ENCODE results near the gene POMC.
"Not testable (repeated sequence)": the region's sequence is repeated elsewhere in the genome, so short reads cannot be mapped to it uniquely, and the experiment has no call there.

POMC gene

DNA sequence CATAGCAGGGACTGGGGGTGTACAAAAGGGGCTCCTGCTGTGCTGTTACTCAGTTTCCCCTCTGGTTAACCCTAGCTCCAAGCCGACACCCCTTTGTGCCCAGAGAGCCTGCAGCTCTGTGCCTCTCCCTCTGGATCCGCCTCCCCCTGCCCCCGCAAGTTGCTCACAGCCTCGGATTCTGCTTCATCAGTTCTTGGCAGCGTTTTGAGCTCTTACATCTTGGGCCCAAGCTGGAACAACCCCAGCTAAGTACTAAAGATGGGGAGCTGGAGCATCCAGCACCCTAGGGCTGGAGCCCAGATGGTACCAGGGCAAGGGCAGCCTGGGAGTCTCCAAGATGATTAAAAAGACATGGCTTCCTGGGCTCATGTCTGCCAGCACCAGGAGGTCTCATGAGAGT, 40.7 kb downstream of the POMC start:
- TF ChIP-seq, protein P1, sequence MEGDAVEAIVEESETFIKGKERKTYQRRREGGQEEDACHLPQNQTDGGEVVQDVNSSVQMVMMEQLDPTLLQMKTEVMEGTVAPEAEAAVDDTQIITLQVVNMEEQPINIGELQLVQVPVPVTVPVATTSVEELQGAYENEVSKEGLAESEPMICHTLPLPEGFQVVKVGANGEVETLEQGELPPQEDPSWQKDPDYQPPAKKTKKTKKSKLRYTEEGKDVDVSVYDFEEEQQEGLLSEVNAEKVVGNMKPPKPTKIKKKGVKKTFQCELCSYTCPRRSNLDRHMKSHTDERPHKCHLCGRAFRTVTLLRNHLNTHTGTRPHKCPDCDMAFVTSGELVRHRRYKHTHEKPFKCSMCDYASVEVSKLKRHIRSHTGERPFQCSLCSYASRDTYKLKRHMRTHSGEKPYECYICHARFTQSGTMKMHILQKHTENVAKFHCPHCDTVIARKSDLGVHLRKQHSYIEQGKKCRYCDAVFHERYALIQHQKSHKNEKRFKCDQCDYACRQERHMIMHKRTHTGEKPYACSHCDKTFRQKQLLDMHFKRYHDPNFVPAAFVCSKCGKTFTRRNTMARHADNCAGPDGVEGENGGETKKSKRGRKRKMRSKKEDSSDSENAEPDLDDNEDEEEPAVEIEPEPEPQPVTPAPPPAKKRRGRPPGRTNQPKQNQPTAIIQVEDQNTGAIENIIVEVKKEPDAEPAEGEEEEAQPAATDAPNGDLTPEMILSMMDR (conservative IDR thresholded peaks at IDR 0.05; ENCODE audit: low read depth, low read length), result no peak
- DNase-seq (ENCODE audit: low read depth), result peak; percentile 14
- H3K4me3 ChIP-seq (ENCODE audit: low read depth, low read length), result no peak overlapping the region

DNA sequence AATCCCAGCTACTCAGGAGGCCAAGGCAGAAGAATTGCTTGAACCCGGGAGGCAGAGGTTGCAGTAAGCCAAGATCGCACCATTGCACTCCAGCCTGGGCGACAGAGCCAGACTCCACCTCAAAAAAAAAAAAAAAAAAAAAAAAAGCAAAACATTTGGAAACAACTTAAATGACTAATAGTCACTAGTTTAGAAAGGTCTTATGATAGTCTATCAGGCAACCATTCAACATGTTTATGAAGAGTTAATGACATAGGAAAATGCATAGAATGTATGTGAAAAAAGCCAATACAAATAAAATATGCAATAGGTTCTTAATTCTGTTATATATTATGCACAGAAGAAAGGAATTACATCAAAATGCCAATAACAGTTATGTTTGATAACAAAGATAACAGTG, 41.3 kb downstream of the POMC start:
- not testable (repeated sequence) for H3K4me3 ChIP-seq (ENCODE audit: low read depth, low read length); DNase-seq (ENCODE audit: low read depth)

DNA sequence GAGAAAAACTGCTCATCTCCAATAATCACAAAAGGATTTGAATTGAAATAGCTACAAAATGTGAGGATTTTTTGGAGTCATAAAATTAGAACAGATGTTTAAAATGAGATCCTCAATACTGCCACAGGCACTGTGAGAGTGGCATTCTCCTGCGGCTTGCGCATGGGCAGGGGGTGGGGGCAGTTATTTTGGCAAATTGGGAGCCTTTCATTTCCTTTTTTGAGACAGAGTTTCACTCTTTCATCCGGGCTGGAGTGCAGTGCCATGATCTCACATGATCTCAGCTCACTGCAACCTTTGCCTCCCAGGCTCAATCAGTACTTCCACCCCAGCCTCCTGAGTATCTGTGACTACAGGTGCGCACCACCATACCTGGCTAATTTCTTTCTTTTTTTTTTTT, 42.4 kb downstream of the POMC start:
- TF ChIP-seq, protein P1 (conservative IDR thresholded peaks at IDR 0.05; ENCODE audit: low read depth, low read length), result no peak
- no peak overlapping the region for H3K4me3 ChIP-seq (ENCODE audit: low read depth, low read length)
- no peak for DNase-seq (ENCODE audit: low read depth)

DNA sequence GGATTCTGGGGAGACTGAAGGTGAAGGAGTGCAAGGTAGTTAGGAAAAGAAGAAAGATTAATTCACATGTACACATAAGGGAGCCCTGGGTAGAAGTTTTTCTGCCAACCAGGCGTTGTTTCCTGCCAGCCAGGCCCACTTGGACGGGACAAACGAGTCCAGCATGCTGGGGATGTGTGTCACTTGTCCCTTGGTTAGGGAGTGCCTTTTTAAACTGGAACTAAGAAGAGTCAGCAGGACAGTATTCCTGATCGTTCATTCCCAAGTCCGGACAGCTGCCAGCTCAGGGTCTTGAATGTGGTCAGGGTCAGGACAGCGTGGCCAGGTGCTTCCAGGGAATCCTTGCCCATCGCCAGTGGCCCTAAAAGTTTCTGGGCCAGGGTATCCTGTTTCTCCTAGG, 43.2 kb downstream of the POMC start:
- TF ChIP-seq, protein P1 (conservative IDR thresholded peaks at IDR 0.05; ENCODE audit: low read depth, low read length), result no peak
- H3K4me3 ChIP-seq (ENCODE audit: low read depth, low read length), result no peak overlapping the region
- DNase-seq (ENCODE audit: low read depth), result no peak

DNA sequence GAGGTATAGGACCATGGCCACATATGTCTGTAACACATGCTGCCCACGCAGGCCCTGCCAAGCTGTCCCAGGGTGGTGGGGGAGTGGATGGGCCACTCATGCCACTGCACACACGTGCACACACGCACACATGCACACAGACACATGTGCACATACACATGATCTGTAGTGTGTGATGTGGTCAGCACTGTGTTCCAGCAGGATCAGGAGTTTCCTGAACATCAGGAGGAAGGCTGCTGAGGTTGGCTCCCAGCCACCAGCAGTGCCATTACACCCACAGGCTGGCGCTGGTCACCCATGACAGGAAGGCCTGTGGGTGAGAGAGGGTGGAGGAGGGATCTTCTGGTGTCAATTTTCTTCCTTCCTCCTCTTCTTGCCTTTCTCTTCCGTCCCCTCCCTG, 44.7 kb downstream of the POMC start:
- no peak for DNase-seq (ENCODE audit: low read depth)
- TF ChIP-seq, protein P1 (conservative IDR thresholded peaks at IDR 0.05; ENCODE audit: low read depth, low read length), result no peak
- no peak overlapping the region for H3K4me3 ChIP-seq (ENCODE audit: low read depth, low read length)

DNA sequence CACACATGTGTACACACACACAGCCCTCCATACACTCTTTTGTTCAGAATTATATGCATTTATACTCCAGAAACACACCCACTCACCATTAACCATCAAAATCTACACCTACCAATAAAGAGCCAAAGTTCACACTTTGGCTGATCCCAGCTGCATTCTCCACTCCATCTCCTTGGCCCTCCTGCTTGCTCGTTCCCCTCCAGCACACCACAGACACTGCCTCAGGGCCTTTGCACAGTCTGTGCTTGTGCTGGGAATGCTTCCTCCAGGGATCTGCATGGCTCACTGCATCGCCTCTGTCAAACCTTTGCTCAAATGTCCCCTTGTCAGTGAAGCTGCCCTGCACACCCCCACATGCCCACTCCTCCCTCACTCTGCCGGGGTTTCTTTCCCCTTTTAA, 46.0 kb downstream of the POMC start:
- no peak overlapping the region for H3K4me3 ChIP-seq (ENCODE audit: low read depth, low read length)

DNA sequence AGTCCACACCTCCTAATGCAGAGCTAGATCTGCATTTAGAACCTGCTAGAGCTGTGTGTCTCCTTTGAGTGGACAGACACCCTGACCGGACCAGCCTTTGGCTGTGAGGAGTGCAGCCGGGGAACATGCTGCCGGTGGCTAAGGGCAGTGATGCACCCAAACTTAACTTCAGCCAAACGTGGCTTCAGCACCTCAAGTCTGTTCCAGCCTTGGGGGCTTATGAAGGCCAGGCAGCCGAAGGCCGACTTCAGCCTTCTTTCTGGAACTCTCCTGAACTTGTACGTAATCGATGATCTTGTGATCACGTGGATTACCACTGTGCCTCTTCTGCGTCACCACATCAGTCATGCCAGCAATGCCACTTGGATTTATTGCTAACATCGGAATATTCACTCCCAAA, 49.1 kb downstream of the POMC start:
- no peak for DNase-seq (ENCODE audit: low read depth)
- TF ChIP-seq, protein P1 (conservative IDR thresholded peaks at IDR 0.05; ENCODE audit: low read depth, low read length), result no peak
- no peak overlapping the region for H3K4me3 ChIP-seq (ENCODE audit: low read depth, low read length)

More for the DNA sequence above, 46.0 kb downstream of the POMC start:
- no peak for DNase-seq (ENCODE audit: low read depth)
- TF ChIP-seq, protein P1 (conservative IDR thresholded peaks at IDR 0.05; ENCODE audit: low read depth, low read length), result no peak

DNA sequence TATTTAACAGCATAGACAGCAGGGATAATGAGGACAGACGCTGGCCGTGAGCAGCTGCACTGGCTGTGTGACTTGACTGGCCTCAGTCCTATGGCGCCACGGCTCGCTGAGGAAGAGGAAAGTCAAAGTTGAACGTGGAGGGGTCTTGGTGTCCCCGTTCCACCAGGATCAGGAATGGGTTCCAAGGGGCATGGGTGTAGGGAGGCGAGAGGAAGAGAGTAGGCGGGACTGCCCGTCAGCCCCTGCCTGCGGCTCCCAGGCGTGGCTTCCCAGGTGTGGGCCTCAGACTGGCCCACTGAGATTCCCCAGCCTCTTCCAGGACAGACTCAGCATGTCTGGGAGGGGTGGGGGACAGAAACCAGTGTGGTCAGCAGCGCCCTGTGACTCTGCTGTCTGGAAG, 51.4 kb downstream of the POMC start:
- no peak overlapping the region for H3K4me3 ChIP-seq (ENCODE audit: low read depth, low read length)
- TF ChIP-seq, protein P1 (conservative IDR thresholded peaks at IDR 0.05; ENCODE audit: low read depth, low read length), result no peak
- no peak for DNase-seq (ENCODE audit: low read depth)
